OCI-LY3 (cell line): ENCODE measurements around the gene SLAIN2.

Experiments used
- EZH2phosphoT487 ChIP-seq: fragments of 200-600 bp; shearing (Covaris generic); IDR thresholded peaks from 2 replicates; pipeline ENCODE4 v1.6.1; 2018; ENCODE audit warnings: antibody characterized with exemption, mixed run types, low read depth
- TF ChIP-seq, protein P1 (sequence below): fragments of 200-600, 300-600 bp; sonication (generic); IDR thresholded peaks from 2 replicates; pipeline ENCODE4 v1.5.1; 2014; ENCODE audit warnings: antibody characterized with exemption, low read length, low read depth

DNA sequence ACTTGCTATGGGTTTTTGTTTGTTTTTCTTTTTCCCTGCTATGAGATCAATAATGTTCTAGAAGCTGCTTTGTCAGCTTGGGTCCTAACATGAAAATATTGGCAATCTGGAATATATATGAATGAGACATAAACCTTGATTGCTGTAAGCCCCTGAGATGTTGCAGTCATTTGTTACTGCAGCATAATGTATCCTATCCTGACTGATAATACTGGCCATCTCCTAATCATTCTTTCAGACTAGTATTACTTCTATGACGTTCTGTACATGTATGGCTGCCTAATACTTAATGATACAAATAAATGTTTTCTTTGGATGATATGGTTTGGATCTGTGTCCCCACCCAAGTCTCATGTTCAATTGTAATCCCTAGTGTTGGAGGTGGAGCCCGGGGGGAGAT is 19.3 kb upstream of the SLAIN2 start:
- TF ChIP-seq, protein P1, sequence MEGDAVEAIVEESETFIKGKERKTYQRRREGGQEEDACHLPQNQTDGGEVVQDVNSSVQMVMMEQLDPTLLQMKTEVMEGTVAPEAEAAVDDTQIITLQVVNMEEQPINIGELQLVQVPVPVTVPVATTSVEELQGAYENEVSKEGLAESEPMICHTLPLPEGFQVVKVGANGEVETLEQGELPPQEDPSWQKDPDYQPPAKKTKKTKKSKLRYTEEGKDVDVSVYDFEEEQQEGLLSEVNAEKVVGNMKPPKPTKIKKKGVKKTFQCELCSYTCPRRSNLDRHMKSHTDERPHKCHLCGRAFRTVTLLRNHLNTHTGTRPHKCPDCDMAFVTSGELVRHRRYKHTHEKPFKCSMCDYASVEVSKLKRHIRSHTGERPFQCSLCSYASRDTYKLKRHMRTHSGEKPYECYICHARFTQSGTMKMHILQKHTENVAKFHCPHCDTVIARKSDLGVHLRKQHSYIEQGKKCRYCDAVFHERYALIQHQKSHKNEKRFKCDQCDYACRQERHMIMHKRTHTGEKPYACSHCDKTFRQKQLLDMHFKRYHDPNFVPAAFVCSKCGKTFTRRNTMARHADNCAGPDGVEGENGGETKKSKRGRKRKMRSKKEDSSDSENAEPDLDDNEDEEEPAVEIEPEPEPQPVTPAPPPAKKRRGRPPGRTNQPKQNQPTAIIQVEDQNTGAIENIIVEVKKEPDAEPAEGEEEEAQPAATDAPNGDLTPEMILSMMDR, result no peak
- no peak for TF ChIP-seq EZH2phosphoT487
